ENCODE data around the gene COL25A1. TPM values are rescaled to one million over a fixed set of nuclear protein-coding genes. Genes with fewer than 3 reads are reported as not detected.

The COL25A1 gene
- total RNA-seq, 2 donors from 2014 or later: 0.29 TPM; not detected in 1

DNA sequence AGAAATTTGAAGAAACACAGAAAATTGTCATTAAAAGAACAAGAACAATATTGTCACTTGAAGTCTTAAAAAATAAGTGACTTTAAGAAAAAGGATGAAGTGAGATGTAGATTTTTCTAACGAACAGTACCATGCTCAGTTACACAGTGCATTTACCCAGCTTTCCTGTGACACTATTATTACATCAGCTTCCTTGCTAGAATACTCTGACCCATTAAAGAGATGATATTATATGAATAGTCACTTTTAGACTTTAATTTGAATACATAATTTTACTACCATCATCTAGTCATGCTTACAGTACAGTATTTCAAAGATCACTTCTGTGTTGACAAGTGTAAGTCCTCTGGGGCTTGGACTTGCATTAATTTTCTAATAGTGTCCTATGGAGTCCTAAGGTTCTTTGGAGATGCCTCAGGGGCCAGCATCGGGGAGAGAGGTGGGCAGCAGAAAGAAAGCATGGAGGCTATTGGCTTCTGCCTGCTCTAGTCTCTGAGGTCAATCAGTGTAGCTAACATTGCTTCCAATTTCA lies 10.7 kb downstream of the COL25A1 start:
- H3K27me3 ChIP-seq: no peaks in the 10 kb centered on the region
- H3K36me3 ChIP-seq: no peaks in the 10 kb centered on the region
- TF ChIP-seq, protein P1, sequence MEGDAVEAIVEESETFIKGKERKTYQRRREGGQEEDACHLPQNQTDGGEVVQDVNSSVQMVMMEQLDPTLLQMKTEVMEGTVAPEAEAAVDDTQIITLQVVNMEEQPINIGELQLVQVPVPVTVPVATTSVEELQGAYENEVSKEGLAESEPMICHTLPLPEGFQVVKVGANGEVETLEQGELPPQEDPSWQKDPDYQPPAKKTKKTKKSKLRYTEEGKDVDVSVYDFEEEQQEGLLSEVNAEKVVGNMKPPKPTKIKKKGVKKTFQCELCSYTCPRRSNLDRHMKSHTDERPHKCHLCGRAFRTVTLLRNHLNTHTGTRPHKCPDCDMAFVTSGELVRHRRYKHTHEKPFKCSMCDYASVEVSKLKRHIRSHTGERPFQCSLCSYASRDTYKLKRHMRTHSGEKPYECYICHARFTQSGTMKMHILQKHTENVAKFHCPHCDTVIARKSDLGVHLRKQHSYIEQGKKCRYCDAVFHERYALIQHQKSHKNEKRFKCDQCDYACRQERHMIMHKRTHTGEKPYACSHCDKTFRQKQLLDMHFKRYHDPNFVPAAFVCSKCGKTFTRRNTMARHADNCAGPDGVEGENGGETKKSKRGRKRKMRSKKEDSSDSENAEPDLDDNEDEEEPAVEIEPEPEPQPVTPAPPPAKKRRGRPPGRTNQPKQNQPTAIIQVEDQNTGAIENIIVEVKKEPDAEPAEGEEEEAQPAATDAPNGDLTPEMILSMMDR (IDR thresholded peaks at IDR 0.05): no peak
- intact Hi-C loops (cut with DNase I): no loop called here
- DNase-seq: no peak
- no peaks in the 10 kb centered on the region for H3K9me3 ChIP-seq
- no peak overlapping the region for H3K27ac ChIP-seq
- H3K4me1 ChIP-seq: no peaks in the 10 kb centered on the region
- H3K9ac ChIP-seq (ENCODE audit: low read depth in 2 of 2, low read length in 2 of 2): no peak overlapping the region
- H3K4me3 ChIP-seq: no peak overlapping the region

DNA sequence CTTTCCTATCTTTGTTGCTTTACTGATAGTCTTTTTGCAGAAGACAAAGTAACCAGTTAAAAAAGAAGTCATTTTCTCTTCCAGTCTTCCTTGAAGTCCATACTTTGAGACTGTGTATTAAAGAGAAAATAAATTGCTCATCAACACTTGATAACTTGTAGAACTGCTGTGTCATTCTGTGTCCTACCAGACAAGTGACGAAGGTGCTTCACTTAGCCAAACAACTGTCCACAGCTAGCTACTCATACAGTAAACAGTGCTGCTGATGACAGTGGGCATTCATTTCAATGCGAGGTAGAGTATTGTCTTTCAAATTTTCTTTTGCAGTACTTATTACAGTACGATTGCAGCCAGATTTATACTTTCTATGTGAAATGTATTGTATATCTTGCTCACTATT lies 11.5 kb downstream of the COL25A1 start:
- intact Hi-C loops (cut with DNase I): no loop called here
- H3K36me3 ChIP-seq: no peaks in the 10 kb centered on the region
- no peak overlapping the region for H3K4me3 ChIP-seq
- no peaks in the 10 kb centered on the region for H3K9me3 ChIP-seq
- H3K4me1 ChIP-seq: no peaks in the 10 kb centered on the region
- no peak for DNase-seq
- no peak overlapping the region for H3K9ac ChIP-seq (ENCODE audit: low read depth in 2 of 2, low read length in 2 of 2)
- TF ChIP-seq, protein P1 (IDR thresholded peaks at IDR 0.05): no peak
- no peaks in the 10 kb centered on the region for H3K27me3 ChIP-seq
- no peak overlapping the region for H3K27ac ChIP-seq

DNA sequence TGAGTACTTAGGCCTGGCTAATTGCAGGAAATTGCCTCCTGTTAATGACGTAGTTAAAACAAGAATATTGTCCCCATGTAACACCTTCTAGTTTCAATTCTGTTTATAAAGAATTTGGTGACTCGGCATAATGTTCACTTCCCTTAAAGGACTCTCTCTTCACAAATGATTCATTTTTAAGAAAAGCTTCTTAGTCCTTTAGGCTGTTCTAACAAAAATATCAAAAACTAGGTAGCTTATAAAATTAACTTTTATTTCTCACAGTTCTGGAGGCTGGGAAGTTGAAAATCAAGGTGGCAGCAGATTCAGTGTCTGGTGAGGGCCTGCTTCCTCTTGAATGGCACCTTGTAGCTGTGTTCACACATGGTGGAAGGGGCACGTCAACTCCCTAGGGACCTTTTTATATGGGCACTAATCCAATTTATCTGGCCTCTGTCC lies 23.8 kb downstream of the COL25A1 start:
- no peak overlapping the region for H3K4me3 ChIP-seq
- H3K36me3 ChIP-seq: no peaks in the 10 kb centered on the region
- DNase-seq: no peak
- intact Hi-C loops (cut with DNase I): no loop called here
- TF ChIP-seq, protein P1 (IDR thresholded peaks at IDR 0.05): no peak
- no peak overlapping the region for H3K9ac ChIP-seq (ENCODE audit: low read depth in 2 of 2, low read length in 2 of 2)
- H3K4me1 ChIP-seq: no peaks in the 10 kb centered on the region
- no peaks in the 10 kb centered on the region for H3K9me3 ChIP-seq
- H3K27ac ChIP-seq: no peak overlapping the region
- H3K27me3 ChIP-seq: no peaks in the 10 kb centered on the region

DNA sequence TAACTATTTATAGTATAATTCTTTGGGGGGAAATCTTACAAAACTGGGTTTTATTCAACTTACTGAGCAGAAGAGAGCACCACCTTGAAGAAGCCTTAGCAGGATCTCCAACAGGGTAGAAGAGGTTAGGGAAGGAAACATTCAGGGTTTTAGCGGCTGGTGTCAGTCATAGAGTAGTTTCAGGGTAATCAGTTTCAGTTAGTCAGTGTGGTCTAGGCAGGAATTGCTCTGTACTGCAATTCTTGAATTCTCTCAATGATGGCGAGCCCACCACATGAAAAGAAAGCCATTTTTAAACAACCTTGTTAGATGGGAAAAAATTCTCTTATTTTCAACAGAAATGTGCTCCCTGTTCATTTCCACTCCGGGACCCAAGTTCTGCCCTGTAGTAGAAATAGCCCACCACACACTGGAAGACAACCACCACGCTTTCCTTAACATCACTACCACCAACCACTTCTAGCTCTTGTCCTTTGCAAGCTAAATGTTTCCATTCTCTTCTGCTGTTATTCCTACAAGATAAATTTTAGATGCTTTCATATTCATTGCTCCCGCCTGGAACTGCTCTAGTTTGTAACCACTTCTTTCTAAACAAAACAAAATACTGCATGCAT lies 25.9 kb downstream of the COL25A1 start:
- Histone ChIP-seq H3K27ac (no peak overlapping the region), H3K4me3 (no peak overlapping the region), H3K9me3 (no peaks in the 10 kb centered on the region), H3K27me3 (no peaks in the 10 kb centered on the region), H3K36me3 (no peaks in the 10 kb centered on the region), H3K9ac (ENCODE audit: low read depth in 2 of 2, low read length in 2 of 2) (no peak overlapping the region), H3K4me1 (no peaks in the 10 kb centered on the region)
- TF ChIP-seq, protein P1 (IDR thresholded peaks at IDR 0.05): no peak
- no peak for DNase-seq
- intact Hi-C loops (cut with DNase I): no loop called here

DNA sequence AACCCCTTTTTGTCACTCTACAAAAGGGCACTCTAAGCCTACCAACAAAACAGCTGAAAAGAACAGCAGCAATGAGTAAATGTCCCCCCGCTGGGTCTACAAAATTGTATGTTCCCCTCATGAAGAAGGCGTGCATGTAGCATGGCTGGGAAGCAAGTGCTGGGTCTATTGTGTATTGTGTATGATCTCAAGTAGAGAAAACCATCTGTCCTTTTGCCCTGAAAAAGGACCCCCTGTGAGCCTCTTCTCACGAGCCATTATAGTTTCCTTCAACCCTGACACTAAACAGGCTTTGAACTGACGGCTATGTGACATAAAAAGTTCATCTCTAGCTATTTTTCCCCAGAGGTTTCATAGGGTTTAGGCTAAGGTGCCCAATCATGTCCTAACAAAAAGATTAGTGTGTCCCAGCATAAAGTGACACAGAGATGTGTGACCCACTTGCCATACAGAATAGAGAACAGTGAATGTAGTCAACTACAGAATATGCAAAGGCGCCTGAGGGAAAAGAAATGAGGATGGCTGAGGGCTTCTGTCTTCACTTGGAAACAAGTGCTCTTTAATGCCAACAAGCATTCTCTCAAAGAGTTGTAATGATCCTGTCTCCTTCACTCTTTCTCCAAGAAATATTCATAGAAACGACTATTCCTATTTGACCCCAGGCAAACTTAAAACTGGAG lies 27.3 kb downstream of the COL25A1 start:
- intact Hi-C loops (cut with DNase I): no loop called here
- no peaks in the 10 kb centered on the region for H3K36me3 ChIP-seq
- H3K9me3 ChIP-seq: no peaks in the 10 kb centered on the region
- H3K27ac ChIP-seq: no peak overlapping the region
- H3K4me1 ChIP-seq: no peaks in the 10 kb centered on the region
- no peaks in the 10 kb centered on the region for H3K27me3 ChIP-seq
- no peak overlapping the region for H3K4me3 ChIP-seq
- no peak for DNase-seq
- no peak overlapping the region for H3K9ac ChIP-seq (ENCODE audit: low read depth in 2 of 2, low read length in 2 of 2)
- TF ChIP-seq, protein P1 (IDR thresholded peaks at IDR 0.05): no peak
